HepG2 (cell line): ENCODE data around the gene SCFD2. TPM values are rescaled to one million over a fixed set of nuclear protein-coding genes. Genes with fewer than 3 reads are reported as not detected.

Experiments used
- BORCS8-MEF2B ChIP-seq: sonication (generic); formaldehyde crosslinking; IDR thresholded peaks from 2 replicates; pipeline ENCODE4 v1.8.0; 2022; ENCODE audit warnings: mild to moderate bottlenecking, missing genetic modification reagents
- CBX2 ChIP-seq, 2 experiments: fragments of 200-600 bp in 1 of 2; sonication (generic); formaldehyde crosslinking in 1 of 2; IDR thresholded peaks; 2 replicates each; pipeline versions ENCODE4 v1.7.0 to v1.8.1; 2018 to 2022; ENCODE audit warnings: low read depth in 2 of 2, low read length in 1 of 2, mild to moderate bottlenecking in 1 of 2, missing genetic modification reagents in 1 of 2
- CHCHD3 ChIP-seq: sonication (generic); formaldehyde crosslinking; IDR thresholded peaks from 2 replicates; pipeline ENCODE4 v1.8.0; 2022; ENCODE audit warnings: mild to moderate bottlenecking, missing genetic modification reagents, moderate library complexity
- ELF1 ChIP-seq: sonication (generic); formaldehyde crosslinking; IDR thresholded peaks from 2 replicates; pipeline ENCODE4 v1.4.0; 2020; ENCODE audit warnings: missing genetic modification reagents
- HDAC1 ChIP-seq: sonication (generic); formaldehyde crosslinking; IDR thresholded peaks from 2 replicates; pipeline ENCODE4 v1.5.1; 2020; ENCODE audit warnings: mild to moderate bottlenecking, missing genetic modification reagents
- MAFG ChIP-seq: sonication (generic); formaldehyde crosslinking; IDR thresholded peaks from 2 replicates; pipeline ENCODE4 v1.5.1; 2020; ENCODE audit warnings: mild to moderate bottlenecking, missing genetic modification reagents
- RXRA ChIP-seq: sonication (generic); formaldehyde crosslinking; IDR thresholded peaks from 2 replicates; pipeline ENCODE4 v1.5.1; 2020; ENCODE audit warnings: missing genetic modification reagents
- SAP130 ChIP-seq: IDR thresholded peaks from 2 replicates; pipeline ENCODE4 v1.6.1; 2016; ENCODE audit warnings: low read depth
- SOX5 ChIP-seq: IDR thresholded peaks from 2 replicates; pipeline ENCODE4 v1.6.1; 2016; ENCODE audit warnings: borderline replicate concordance
- TARDBP ChIP-seq: sonication (generic); formaldehyde crosslinking; IDR thresholded peaks from 2 replicates; pipeline ENCODE4 v1.8.0; 2022; ENCODE audit warnings: mild to moderate bottlenecking, missing genetic modification reagents
- TBX3 ChIP-seq: fragments of 450-650 bp; IDR thresholded peaks from 2 replicates; pipeline ENCODE4 v1.6.1; 2017; ENCODE audit warnings: antibody characterized with exemption, mild to moderate bottlenecking, inconsistent platforms, borderline replicate concordance
- TEAD3 ChIP-seq: optimal IDR thresholded peaks from 2 replicates; pipeline ENCODE3; 2016; ENCODE audit warnings: borderline replicate concordance
- YEATS4 ChIP-seq: sonication (generic); formaldehyde crosslinking; IDR thresholded peaks from 2 replicates; pipeline ENCODE4 v1.4.0; 2020; ENCODE audit warnings: missing genetic modification reagents, borderline replicate concordance
- ZNF17 ChIP-seq: sonication (generic); formaldehyde crosslinking; IDR thresholded peaks from 2 replicates; pipeline ENCODE4 v1.5.0; 2020; ENCODE audit warnings: mild to moderate bottlenecking, missing genetic modification reagents
- ZNF292 ChIP-seq: sonication (generic); formaldehyde crosslinking; IDR thresholded peaks from 2 replicates; pipeline ENCODE4 v1.8.1; 2022; ENCODE audit warnings: mild to moderate bottlenecking, low read depth, missing genetic modification reagents, borderline replicate concordance
- ZNF343 ChIP-seq: sonication (generic); formaldehyde crosslinking; IDR thresholded peaks from 2 replicates; pipeline ENCODE4 v1.4.0; 2020; ENCODE audit warnings: mild to moderate bottlenecking, missing genetic modification reagents
- ZNF441 ChIP-seq: sonication (generic); formaldehyde crosslinking; IDR thresholded peaks from 2 replicates; pipeline ENCODE4 v1.7.0; 2021; ENCODE audit warnings: missing genetic modification reagents, borderline replicate concordance
- ZNF724P ChIP-seq: sonication (generic); formaldehyde crosslinking; IDR thresholded peaks from 2 replicates; pipeline ENCODE4 v1.8.0; 2022; ENCODE audit warnings: missing genetic modification reagents, borderline replicate concordance
- ZNF75D ChIP-seq: sonication (generic); formaldehyde crosslinking; IDR thresholded peaks from 2 replicates; pipeline ENCODE4 v1.8.1; 2023; ENCODE audit warnings: missing genetic modification reagents, mild to moderate bottlenecking, borderline replicate concordance
- ZNF768 ChIP-seq: sonication (generic); formaldehyde crosslinking; IDR thresholded peaks from 2 replicates; pipeline ENCODE4 v1.4.0; 2020; ENCODE audit warnings: missing genetic modification reagents
- ZNF776 ChIP-seq: sonication (generic); formaldehyde crosslinking; IDR thresholded peaks from 2 replicates; pipeline ENCODE4 v1.4.0; 2020; ENCODE audit warnings: mild to moderate bottlenecking, missing genetic modification reagents
- ZNF781 ChIP-seq: sonication (generic); formaldehyde crosslinking; IDR thresholded peaks from 2 replicates; pipeline ENCODE4 v1.5.1; 2020; ENCODE audit warnings: borderline replicate concordance, mild to moderate bottlenecking, missing genetic modification reagents; ENCODE audit errors: not compliant biosample characterization
- ZNF839 ChIP-seq: sonication (generic); formaldehyde crosslinking; IDR thresholded peaks from 2 replicates; pipeline ENCODE4 v1.4.0; 2020; ENCODE audit warnings: missing genetic modification reagents, mild to moderate bottlenecking, borderline replicate concordance
- polyA plus RNA-seq, 8 experiments: library from polyadenylated mRNA; depleted of rRNA in 3 of 8; stranded (reverse) in 7 of 8; unstranded in 1 of 8; fragments of >200 nt; fragmentation: Illumina TruSeq in 4 of 8; extraction: Trizol in 4 of 8; gene quantifications; 2 replicates each; pipeline versions ENCODE4 v1.2.1 to v1.2.3, GENCODE V29; 2011 to 2016; ENCODE audit warnings: low read depth in 4 of 8, missing spikeins in 1 of 8, mixed read lengths in 1 of 8; ENCODE audit not compliant: insufficient read depth in 1 of 8
- total RNA-seq, 5 experiments: library from RNA; depleted of rRNA; stranded (reverse); fragments of >200 nt; fragmentation: Illumina TruSeq; extraction: Trizol; gene quantifications; 2 replicates each; pipeline ENCODE4 v1.2.3, GENCODE V29; 2016; ENCODE audit warnings: low read depth in 1 of 5
- TF ChIP-seq, protein P1 (sequence below): sonication (generic); formaldehyde crosslinking; IDR thresholded peaks from 2 replicates; pipeline ENCODE4 v1.9.0; 2021; ENCODE audit warnings: mild to moderate bottlenecking, missing genetic modification reagents

Gene SCFD2
- total and polyA plus RNA-seq, 2 of the 13 experiments (the other 11 are each of a cell fraction or from before 2014, with no cell fraction given) = 4.6 to 15.6 TPM

DNA sequence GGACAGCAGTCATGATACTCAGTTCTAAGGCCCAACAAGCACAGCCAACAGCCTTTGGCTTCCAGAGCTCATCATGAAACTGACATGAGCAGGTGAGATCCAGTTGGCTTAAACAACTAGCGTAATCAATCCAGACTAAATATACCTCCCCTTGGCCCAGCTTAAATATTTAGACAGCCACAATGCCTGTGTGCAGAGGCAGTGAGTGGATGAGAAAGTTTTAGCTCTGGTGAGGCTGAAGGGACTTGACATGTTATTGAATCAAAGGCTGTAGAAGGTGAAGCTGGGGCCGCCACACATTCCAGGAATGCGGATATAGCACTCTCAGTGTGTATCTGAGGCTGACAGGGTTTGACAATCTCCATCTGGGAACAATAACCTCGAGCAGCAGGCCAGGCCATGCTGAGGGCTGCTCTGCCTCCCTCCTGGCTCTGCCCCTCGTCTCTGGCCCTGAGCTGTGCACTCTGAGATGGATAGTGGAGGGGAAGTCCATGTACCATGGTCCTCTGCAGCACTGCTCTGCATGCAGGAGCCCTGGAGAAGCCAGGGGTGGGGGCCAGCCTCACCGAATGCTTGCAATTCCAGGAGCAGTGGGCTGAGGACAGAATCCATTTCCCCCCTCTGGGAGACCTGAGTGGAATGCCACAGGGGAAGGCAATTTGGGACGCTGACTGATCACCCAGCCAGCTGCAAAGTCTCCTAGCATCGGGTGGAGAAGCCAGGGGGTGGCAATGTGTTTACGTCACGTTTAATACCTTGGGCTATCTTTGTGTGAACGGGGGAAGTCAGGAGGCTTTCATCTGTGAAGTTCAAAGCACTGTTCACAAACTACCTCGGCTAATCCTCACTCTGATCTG, 541.0 kb downstream of the SCFD2 start (continued):
- TF ChIP-seq, protein P1, sequence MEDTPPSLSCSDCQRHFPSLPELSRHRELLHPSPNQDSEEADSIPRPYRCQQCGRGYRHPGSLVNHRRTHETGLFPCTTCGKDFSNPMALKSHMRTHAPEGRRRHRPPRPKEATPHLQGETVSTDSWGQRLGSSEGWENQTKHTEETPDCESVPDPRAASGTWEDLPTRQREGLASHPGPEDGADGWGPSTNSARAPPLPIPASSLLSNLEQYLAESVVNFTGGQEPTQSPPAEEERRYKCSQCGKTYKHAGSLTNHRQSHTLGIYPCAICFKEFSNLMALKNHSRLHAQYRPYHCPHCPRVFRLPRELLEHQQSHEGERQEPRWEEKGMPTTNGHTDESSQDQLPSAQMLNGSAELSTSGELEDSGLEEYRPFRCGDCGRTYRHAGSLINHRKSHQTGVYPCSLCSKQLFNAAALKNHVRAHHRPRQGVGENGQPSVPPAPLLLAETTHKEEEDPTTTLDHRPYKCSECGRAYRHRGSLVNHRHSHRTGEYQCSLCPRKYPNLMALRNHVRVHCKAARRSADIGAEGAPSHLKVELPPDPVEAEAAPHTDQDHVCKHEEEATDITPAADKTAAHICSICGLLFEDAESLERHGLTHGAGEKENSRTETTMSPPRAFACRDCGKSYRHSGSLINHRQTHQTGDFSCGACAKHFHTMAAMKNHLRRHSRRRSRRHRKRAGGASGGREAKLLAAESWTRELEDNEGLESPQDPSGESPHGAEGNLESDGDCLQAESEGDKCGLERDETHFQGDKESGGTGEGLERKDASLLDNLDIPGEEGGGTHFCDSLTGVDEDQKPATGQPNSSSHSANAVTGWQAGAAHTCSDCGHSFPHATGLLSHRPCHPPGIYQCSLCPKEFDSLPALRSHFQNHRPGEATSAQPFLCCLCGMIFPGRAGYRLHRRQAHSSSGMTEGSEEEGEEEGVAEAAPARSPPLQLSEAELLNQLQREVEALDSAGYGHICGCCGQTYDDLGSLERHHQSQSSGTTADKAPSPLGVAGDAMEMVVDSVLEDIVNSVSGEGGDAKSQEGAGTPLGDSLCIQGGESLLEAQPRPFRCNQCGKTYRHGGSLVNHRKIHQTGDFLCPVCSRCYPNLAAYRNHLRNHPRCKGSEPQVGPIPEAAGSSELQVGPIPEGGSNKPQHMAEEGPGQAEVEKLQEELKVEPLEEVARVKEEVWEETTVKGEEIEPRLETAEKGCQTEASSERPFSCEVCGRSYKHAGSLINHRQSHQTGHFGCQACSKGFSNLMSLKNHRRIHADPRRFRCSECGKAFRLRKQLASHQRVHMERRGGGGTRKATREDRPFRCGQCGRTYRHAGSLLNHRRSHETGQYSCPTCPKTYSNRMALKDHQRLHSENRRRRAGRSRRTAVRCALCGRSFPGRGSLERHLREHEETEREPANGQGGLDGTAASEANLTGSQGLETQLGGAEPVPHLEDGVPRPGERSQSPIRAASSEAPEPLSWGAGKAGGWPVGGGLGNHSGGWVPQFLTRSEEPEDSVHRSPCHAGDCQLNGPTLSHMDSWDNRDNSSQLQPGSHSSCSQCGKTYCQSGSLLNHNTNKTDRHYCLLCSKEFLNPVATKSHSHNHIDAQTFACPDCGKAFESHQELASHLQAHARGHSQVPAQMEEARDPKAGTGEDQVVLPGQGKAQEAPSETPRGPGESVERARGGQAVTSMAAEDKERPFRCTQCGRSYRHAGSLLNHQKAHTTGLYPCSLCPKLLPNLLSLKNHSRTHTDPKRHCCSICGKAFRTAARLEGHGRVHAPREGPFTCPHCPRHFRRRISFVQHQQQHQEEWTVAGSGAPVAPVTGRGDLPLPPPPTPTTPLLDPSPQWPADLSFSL (CRISPR knock-in tag) = 0 out of 2 replicates have a peak, but pooled peaks have one; percentile 17
- TF ChIP-seq MAFG (CRISPR knock-in tag) = no peak
- 0 out of 2 replicates have a peak, but pooled peaks have one; percentile 18 for TF ChIP-seq HDAC1 (CRISPR knock-in tag)
- TF ChIP-seq ZNF768 (CRISPR knock-in tag) = peak; percentile 60; the same call in 1 of the 2 replicates
- TF ChIP-seq ZNF781 (CRISPR knock-in tag) = no peak
- TF ChIP-seq ZNF839 (CRISPR knock-in tag) = 0 out of 2 replicates have a peak, but pooled peaks have one; percentile 13
- no peak for TF ChIP-seq ZNF724P (CRISPR knock-in tag)
- no peak for TF ChIP-seq ZNF17 (CRISPR knock-in tag)
- peak; percentile 81 for TF ChIP-seq ELF1 (CRISPR knock-in tag)
- TF ChIP-seq RXRA = 0 out of 2 replicates have a peak, but pooled peaks have one; percentile 18
- TF ChIP-seq TBX3 = peak; percentile 64; the same call in 1 of the 2 replicates
- TF ChIP-seq SOX5 (CRISPR knock-in tag) = peak; percentile 50; the same call in 1 of the 2 replicates
- peak; percentile 45; the same call in 1 of the 2 replicates for TF ChIP-seq TARDBP (CRISPR knock-in tag)
- no peak for TF ChIP-seq ZNF441 (CRISPR knock-in tag)
- TF ChIP-seq ZNF292 (CRISPR knock-in tag) = peak; percentile 68; the same call in 1 of the 2 replicates
- TF ChIP-seq TEAD3 (CRISPR knock-in tag) = peak; percentile 98
- TF ChIP-seq CBX2 (IDR thresholded peaks at IDR 0.05; ENCODE audit: low read depth, low read length) = no peak
- no peak for TF ChIP-seq CBX2 (CRISPR knock-in tag; IDR thresholded peaks at IDR 0.05; ENCODE audit: low read depth)
- TF ChIP-seq ZNF343 (CRISPR knock-in tag) = no peak
- TF ChIP-seq SAP130 (CRISPR knock-in tag) = 0 out of 2 replicates have a peak, but pooled peaks have one; percentile 41
- TF ChIP-seq CHCHD3 = no peak
- TF ChIP-seq YEATS4 (CRISPR knock-in tag) = no peak
- TF ChIP-seq ZNF776 = no peak
- peak; percentile 58; the same call in 1 of the 2 replicates for TF ChIP-seq BORCS8-MEF2B (CRISPR knock-in tag)
- no peak for TF ChIP-seq ZNF75D (CRISPR knock-in tag)
